Erythroblast (primary cell): Measurements from ENCODE around the gene FCHSD2.

Experiments
- GATA1 ChIP-seq: IDR thresholded peaks from 2 replicates; pipeline ENCODE4 v1.6.1; 2011; ENCODE audit warnings: low read depth, mild to moderate bottlenecking, control low read depth, low read length, moderate library complexity
- POLR2A ChIP-seq: IDR thresholded peaks from 2 replicates; pipeline ENCODE4 v1.6.1; 2011; ENCODE audit warnings: mild to moderate bottlenecking, low read length

GRCh38 chr11:73152086-73152853 lies 10.2 kb upstream of the FCHSD2 start:
- TF ChIP-seq POLR2A (no peak), GATA1 (no peak)
